Measurements from ENCODE around the gene RPS21. TPM values are rescaled to one million over a fixed set of nuclear protein-coding genes. Genes with fewer than 3 reads are reported as not detected.

The RPS21 gene
- total and polyA plus RNA-seq, 10 of the 15 experiments (the other 5 are each of a cell fraction or from before 2014, with no cell fraction given): 1,474 to 4,987 (median 2,439) TPM

DNA sequence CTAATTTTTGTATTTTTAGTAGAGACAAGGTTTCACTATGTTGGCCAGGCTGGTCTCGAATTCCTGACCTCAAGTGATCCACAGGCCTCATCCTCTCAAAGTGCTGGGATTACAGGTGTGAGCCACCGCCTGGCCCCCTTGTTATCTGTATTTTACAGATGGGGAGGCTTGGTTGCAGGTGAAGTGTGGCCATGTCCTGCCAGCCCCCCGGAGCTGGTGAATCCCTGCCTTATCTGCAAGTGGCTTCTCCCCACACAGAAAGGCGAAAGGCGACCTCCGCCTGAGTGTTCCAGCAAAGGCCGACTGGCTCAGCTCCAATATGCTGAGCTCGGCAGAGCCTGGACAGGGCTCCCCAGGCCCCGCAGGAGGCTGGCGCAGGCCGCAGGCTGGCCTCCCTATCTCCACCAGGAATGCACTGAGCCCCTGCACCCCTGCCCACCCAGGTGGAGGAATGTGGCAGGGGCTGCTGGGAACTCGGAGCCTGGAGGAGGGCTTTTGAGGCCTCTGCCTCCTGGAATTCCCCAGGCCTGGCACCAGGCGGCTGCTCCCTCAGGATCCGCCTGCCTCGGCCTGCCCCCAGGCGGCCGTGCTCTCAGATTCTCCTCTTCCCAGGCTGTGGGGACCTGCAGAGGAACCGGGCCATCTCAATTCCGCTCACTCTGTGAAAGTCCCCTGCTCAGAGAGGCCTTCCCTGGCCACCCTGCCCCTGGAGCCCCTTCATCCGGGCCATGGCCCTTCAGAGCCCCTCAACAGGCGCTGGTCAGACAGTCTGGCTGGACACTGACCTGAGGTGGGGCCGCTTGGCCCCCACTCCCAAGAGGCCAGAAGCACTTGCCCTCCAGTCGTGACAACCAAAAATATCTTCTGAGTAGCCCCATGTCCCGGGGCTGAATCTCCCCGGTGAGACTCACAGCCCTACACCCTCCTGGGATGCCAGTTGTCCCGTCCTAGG lies 10.5 kb upstream of the RPS21 start:
- no peak overlapping the region for H3K9ac ChIP-seq (ENCODE audit: control insufficient read depth, insufficient read depth, low read length)
- no peak overlapping the region for H3K4me3 ChIP-seq
- ChIA-PET POLR2A (no interaction called here), CTCF (no interaction called here), SMC1A (ENCODE audit: uncharacterized antibody, unreplicated experiment) (no interaction called here), RAD21 (ENCODE audit: unreplicated experiment) (no interaction called here)
- H3K9me3 ChIP-seq (replicated peaks; ENCODE audit: control insufficient read depth, insufficient read depth, low read length): no peaks in the 10 kb centered on the region
- no peaks in the 10 kb centered on the region for H4K20me1 ChIP-seq (ENCODE audit: control insufficient read depth, insufficient read depth)
- H3K79me2 ChIP-seq (ENCODE audit: control insufficient read depth, insufficient read depth, low read length): no peaks in the 10 kb centered on the region
- 66% methylated on average over 26 of the region's 26 CpGs for WGBS (ENCODE audit: insufficient coverage, insufficient replicate concordance, low lambda C conversion rate, missing lambda C conversion rate)
- FAIRE-seq (no peak), ATAC-seq (no peak), DNase-seq (ENCODE audit: low read depth, low spot score) (no peak)
- no peak overlapping the region for H2AFZ ChIP-seq (ENCODE audit: control insufficient read depth, low read depth, low read length)
- H3K36me3 ChIP-seq (ENCODE audit: control insufficient read depth in 2 of 2, insufficient read depth in 2 of 2, low read length in 1 of 2): no peaks in the 10 kb centered on the region
- BruUV-seq (replicated peaks): no TSS peak
- no peaks in the 10 kb centered on the region for H3K4me1 ChIP-seq (ENCODE audit: control insufficient read depth, insufficient read depth, low read length)
- intact Hi-C loops (cut with micrococcal nuclease; ENCODE audit: unreplicated experiment): no loop called here
- H3K27me3 ChIP-seq (replicated peaks in 1 of 2; ENCODE audit: control insufficient read depth in 2 of 2, insufficient read depth in 2 of 2, low read length in 1 of 2): no peaks in the 10 kb centered on the region
- TF ChIP-seq STAT3 (IDR thresholded peaks at IDR 0.05; ENCODE audit: low read depth, low read length): no peak
- no peak for TF ChIP-seq RB1 (IDR thresholded peaks at IDR 0.05; ENCODE audit: borderline replicate concordance)
- no peak for TF ChIP-seq POLR2AphosphoS2 (IDR thresholded peaks at IDR 0.05; ENCODE audit: low read depth, low read length)
- TF ChIP-seq ESRRA (IDR thresholded peaks at IDR 0.05; ENCODE audit: low read length): no peak
- no peak for TF ChIP-seq ELK1 (IDR thresholded peaks at IDR 0.05; ENCODE audit: low read depth, low read length)
- TF ChIP-seq, protein P1, sequence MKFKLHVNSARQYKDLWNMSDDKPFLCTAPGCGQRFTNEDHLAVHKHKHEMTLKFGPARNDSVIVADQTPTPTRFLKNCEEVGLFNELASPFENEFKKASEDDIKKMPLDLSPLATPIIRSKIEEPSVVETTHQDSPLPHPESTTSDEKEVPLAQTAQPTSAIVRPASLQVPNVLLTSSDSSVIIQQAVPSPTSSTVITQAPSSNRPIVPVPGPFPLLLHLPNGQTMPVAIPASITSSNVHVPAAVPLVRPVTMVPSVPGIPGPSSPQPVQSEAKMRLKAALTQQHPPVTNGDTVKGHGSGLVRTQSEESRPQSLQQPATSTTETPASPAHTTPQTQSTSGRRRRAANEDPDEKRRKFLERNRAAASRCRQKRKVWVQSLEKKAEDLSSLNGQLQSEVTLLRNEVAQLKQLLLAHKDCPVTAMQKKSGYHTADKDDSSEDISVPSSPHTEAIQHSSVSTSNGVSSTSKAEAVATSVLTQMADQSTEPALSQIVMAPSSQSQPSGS (IDR thresholded peaks at IDR 0.05; ENCODE audit: low read length): no peak
- in situ Hi-C loops (cut with MboI): loop anchor here (25.0 kb wide), 1 partner anchor 364 kb away; no protein-coding TSS in a partner anchor
- H3K4me2 ChIP-seq (ENCODE audit: control insufficient read depth, insufficient read depth): no peak overlapping the region
- no peak overlapping the region for H3K27ac ChIP-seq (ENCODE audit: control insufficient read depth, insufficient read depth)
